ENCODE data around the gene AMOTL2.

Gene AMOTL2

GRCh38 chr3:134315286-134316106, 58.8 kb downstream of the AMOTL2 start:
- DNase-seq (ENCODE audit: low read depth) = peak; percentile 91

GRCh38 chr3:134314588-134315285, 59.5 kb downstream of the AMOTL2 start:
- DNase-seq (ENCODE audit: low read depth) = no peak

GRCh38 chr3:134313847-134314587, 60.2 kb downstream of the AMOTL2 start:
- no peak for DNase-seq (ENCODE audit: low read depth)

DNA sequence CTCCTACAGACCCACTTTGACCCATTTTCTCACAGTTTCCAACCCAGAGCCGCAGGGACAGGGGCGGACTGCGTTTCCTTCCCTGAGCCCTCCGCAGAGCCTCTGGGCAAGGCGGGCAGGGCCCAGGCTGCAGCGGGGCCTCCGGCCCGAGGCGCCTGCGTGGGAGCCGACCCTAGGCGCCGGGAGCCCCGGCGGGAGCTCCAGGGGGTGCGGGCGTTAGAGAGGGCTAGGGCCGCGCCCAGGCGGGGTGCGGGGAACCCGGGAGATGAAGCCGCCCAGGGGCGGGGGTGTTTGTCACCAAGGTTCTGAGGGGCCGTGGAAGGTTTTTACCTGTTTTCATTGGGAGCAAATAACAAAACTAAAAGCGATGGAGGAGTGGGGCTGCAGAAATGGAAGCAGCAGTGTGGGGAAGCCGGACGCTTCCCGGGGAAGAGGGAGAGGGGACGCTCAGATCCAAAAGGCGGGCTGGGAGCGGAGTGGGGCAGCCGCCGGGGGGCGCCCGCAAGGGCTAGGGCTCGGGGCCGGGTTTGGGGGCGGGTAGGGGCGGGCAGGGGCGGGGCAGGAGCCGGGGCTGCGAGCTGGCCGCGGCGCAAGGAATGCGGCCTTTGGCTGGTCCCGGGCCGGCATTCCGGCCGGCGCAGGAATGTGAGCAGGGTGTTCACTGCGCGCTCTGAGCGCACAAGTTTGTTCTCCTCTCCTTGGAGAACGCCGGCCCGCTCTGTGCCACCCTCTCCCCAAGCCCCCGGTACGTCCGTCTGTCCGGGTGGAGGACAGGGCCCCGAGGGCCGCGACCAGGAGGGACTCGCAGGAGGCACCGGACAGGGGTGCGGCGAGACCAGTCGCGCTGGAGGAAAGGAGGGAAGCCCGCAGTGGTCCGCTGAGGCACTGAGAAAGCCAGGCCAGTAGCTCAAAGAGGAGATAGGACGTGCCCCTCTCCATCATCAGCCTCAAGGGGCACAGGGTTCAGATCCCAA, 61.1 kb downstream of the AMOTL2 start:
- DNase-seq (ENCODE audit: low read depth) = peak; percentile 84

DNA sequence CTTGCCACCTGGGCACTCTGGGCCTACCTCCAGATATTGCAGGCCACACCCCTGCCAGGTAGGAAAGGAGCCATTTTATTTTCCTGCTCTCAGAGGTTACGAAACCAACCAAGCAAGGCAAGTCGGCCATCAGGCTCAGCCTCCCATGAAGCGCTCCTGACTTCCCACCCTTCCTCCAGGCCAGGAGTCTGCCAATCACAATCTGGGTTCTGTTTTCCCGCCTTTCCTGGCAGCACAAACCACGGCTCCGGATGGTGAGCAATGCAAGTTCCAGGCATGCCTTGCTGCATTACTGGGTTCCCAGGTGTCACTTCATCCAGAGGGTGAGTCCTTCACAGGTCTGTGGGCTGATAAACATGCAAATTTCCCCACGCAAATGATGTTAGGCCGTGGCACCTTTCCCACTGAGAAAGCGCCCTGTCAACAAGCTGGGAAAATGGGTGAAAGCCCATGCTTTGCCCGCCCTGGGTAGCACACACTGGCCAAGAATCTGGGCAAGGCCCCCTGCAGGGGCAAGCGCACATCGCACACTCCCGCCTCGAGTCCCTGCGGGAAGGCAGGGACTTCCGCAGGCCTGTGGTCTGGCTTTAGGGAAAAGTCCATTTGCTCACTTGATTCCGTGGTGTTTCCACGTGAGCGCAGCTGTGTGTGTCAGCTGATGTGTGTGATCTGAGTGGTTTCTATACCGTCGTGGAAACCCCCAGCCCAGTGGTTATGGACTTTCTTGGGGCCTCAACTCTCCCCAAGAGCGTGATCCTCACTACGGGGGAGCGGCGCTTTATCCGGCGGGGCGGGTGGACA, 62.0 kb downstream of the AMOTL2 start:
- peak; percentile 32 for DNase-seq (ENCODE audit: low read depth)

DNA sequence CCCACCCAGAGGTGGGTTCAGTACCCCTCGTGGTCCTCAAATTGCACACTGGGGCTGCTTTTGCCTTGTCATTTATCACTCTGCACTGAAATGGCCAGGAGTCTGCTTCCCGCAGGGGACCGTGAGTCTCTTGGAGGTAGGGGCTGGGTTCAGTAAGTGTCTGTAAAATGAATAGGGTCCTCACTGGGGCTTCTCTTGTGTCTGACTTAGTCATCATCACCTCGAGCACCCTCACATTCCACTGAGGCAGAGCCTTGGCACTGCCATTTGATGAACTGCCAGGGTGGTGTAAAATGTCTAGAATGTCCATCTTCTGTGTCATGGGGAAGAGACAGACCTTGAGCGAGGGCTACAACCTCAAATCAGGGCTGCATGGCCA, 62.6 kb downstream of the AMOTL2 start:
- DNase-seq (ENCODE audit: low read depth) = peak; percentile 23

GRCh38 chr3:134311265-134311664, 63.0 kb downstream of the AMOTL2 start:
- DNase-seq (ENCODE audit: low read depth) = peak; percentile 65

- peak; percentile 89 for DNase-seq (ENCODE audit: low read depth)
These were observed 64.1 kb downstream of the AMOTL2 start for GRCh38 chr3:134309987-134310700.

GRCh38 chr3:134308350-134308891, 65.8 kb downstream of the AMOTL2 start:
- peak; percentile 85 for DNase-seq (ENCODE audit: low read depth)

DNA sequence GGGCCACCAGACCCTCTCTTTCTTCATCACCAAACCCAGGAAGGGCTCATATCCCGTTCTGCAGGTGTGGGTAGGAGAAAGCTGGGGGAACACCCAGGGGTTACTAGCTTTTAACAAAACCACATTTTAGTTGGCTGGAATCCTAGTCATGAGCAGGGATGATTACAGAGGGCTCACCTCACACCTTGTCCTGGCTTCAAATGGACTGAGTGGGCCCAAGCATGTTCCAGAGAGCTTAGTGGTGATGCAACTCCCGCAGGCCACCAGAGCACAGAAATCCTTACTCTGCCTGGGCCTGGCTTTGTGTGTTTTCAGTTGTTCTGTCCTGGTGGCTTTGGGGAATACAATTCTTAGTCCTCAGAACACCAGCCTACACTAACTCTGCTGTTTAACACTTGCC, 66.8 kb downstream of the AMOTL2 start:
- no peak for DNase-seq (ENCODE audit: low read depth)

GRCh38 chr3:134306320-134306719, 67.9 kb downstream of the AMOTL2 start:
- DNase-seq (ENCODE audit: low read depth) = no peak

Data from fibroblast of gingiva (primary cell).